Esophagus squamous epithelium (tissue), 5 donors: Measurements from ENCODE around the gene CCNL2. TPM values are rescaled to one million over a fixed set of nuclear protein-coding genes. Genes with fewer than 3 reads are reported as not detected.
A peak's percentile ranks its signal among the peaks of the same experiment; 100 is the strongest.

Source experiments
- DNase-seq: peaks from one replicate; lab custom pipeline; 2025; lab: John Stamatoyannopoulos, UW
- H3K27ac ChIP-seq, 4 donors: fragments of 200-600 bp; sonication (generic); one replicate each; pipeline ENCODE4 v1.5.1; 2016 to 2019; ENCODE audit warnings: mild to moderate bottlenecking in 1 of 4
- H3K27me3 ChIP-seq, 4 donors: fragments of 200-600 bp; sonication (generic); 1 replicate in 3 of 4; 2 replicates in 1 of 4; pipeline versions ENCODE4 v1.5.1 to v1.6.0; 2017 to 2021; ENCODE audit warnings: antibody characterized with exemption in 1 of 4
- H3K36me3 ChIP-seq, 3 donors: fragments of 200-600 bp; sonication (generic); one replicate each; pipeline ENCODE4 v1.5.1; 2016 to 2019
- H3K4me1 ChIP-seq, 3 donors: fragments of 200-600 bp; sonication (generic); one replicate each; pipeline ENCODE4 v1.5.1; 2017 to 2019
- H3K4me3 ChIP-seq, 4 donors: fragments of 200-600 bp; sonication (generic); 1 replicate in 3 of 4; 2 replicates in 1 of 4; pipeline ENCODE4 v1.5.1; 2016 to 2019; ENCODE audit warnings: mild to moderate bottlenecking in 2 of 4, moderate library complexity in 1 of 4
- H3K9me3 ChIP-seq, 3 donors: fragments of 200-600 bp; sonication (generic); one replicate each; pipeline ENCODE4 v1.5.1; 2016 to 2019
- POLR2A ChIP-seq, 4 donors: fragments of 450-650 bp; IDR thresholded peaks; one replicate each; pipeline ENCODE4 v1.6.1; 2017; ENCODE audit warnings: antibody characterized with exemption in 4 of 4, mild to moderate bottlenecking in 4 of 4, moderate library complexity in 3 of 4
- WGBS, 2 donors: methylation state at CpG; one replicate each; pipeline ENCODE4 v1.1.5; 2018; 5-methylcytosine and 5-hydroxymethylcytosine counted together
- intact Hi-C: fragments of 100-400 bp; cut with DNase I; formaldehyde crosslinking; loops from one replicate; pipeline ENCODE4 v1.15.0; 2022
- total RNA-seq, 4 donors: library from RNA; depleted of rRNA; stranded (reverse); fragments of >200 nt; gene quantifications; one replicate each; pipeline ENCODE4 v1.1.0, GENCODE V29; 2016
- TF ChIP-seq, protein P1 (sequence below), 6 experiments: fragments of 450-650 bp in 4 of 6; fragments of 200-600 bp in 2 of 6; sonication (generic) in 2 of 6; IDR thresholded peaks; one replicate each; pipeline ENCODE4 v1.5.1; 2016 to 2019; ENCODE audit warnings: antibody characterized with exemption in 6 of 6, mild to moderate bottlenecking in 4 of 6, moderate library complexity in 4 of 6
- donor health status: DM: yes; HTN: yes; CAD: no.

CCNL2 gene
- total RNA-seq, 4 donors from 2014 or later: 42.5 to 213 (median 104) TPM

GRCh38 chr1:1437033-1437903, 38.1 kb upstream of the CCNL2 start:
- no peak for TF ChIP-seq POLR2A (IDR thresholded peaks at IDR 0.05)
- TF ChIP-seq, protein P1, sequence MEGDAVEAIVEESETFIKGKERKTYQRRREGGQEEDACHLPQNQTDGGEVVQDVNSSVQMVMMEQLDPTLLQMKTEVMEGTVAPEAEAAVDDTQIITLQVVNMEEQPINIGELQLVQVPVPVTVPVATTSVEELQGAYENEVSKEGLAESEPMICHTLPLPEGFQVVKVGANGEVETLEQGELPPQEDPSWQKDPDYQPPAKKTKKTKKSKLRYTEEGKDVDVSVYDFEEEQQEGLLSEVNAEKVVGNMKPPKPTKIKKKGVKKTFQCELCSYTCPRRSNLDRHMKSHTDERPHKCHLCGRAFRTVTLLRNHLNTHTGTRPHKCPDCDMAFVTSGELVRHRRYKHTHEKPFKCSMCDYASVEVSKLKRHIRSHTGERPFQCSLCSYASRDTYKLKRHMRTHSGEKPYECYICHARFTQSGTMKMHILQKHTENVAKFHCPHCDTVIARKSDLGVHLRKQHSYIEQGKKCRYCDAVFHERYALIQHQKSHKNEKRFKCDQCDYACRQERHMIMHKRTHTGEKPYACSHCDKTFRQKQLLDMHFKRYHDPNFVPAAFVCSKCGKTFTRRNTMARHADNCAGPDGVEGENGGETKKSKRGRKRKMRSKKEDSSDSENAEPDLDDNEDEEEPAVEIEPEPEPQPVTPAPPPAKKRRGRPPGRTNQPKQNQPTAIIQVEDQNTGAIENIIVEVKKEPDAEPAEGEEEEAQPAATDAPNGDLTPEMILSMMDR (IDR thresholded peaks at IDR 0.05): no peak
- no peak for DNase-seq
- peaks cover 0 to 23% (median 0%) of the 10 kb centered on the region in 4 donors for H3K27me3 ChIP-seq
- H3K9me3 ChIP-seq: no peaks in the 10 kb centered on the region
- peaks cover 57 to 92% (median 65%) of the 10 kb centered on the region in 3 donors for H3K4me1 ChIP-seq
- H3K27ac ChIP-seq: peak overlapping the region in 3 of 4 donors; percentile 24 to 96 (median 77)
- intact Hi-C loops: no loop called here
- WGBS, 2 donors: 80 to 85% methylated on average over 5 to 7 of the region's 31 CpGs
- H3K4me3 ChIP-seq: peak overlapping the region in 3 of 4 donors; percentile 53 to 75 (median 70)
- H3K36me3 ChIP-seq: peaks cover 0 to 19% (median 3%) of the 10 kb centered on the region in 3 donors

DNA sequence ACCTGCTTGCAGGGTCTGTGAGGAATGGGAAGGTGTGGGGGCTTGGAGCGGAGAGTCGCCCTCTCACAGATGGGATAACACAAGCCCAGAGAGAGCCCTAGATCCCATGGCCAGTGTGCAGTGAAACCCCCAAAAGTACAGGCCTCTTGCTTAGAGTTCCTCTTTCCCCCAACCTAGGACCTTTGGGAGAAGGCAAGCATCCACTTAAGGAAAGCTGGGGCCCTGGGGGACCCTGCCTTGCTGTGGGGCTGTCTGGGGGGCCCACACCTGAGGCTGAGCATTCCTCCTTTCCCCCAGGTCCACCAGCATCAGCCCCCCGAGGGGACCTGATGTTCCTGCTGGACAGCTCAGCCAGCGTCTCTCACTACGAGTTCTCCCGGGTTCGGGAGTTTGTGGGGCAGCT, 37.5 kb upstream of the CCNL2 start:
- intact Hi-C loops: no loop called here
- Histone ChIP-seq H3K9me3 (no peaks in the 10 kb centered on the region), H3K36me3 (peaks cover 0 to 19% (median 3%) of the 10 kb centered on the region in 3 donors), H3K4me1 (peaks cover 64 to 92% (median 71%) of the 10 kb centered on the region in 3 donors), H3K27ac (peak overlapping the region in 3 of 4 donors; percentile 11 to 96 (median 77)), H3K27me3 (peaks cover 0 to 23% (median 0%) of the 10 kb centered on the region in 4 donors), H3K4me3 (peak overlapping the region; percentile 49 to 75 (median 62))
- no CpG with 5 or more reads among the region's 7 CpGs for WGBS, 2 donors
- no peak for TF ChIP-seq POLR2A (IDR thresholded peaks at IDR 0.05)
- TF ChIP-seq, protein P1 (IDR thresholded peaks at IDR 0.05): no peak
- DNase-seq: no peak

GRCh38 chr1:1435911-1436629, 36.9 kb upstream of the CCNL2 start:
- TF ChIP-seq POLR2A (IDR thresholded peaks at IDR 0.05): no peak
- TF ChIP-seq, protein P1 (IDR thresholded peaks at IDR 0.05): no peak
- no peak for DNase-seq
- peaks cover 69 to 92% (median 72%) of the 10 kb centered on the region in 3 donors for H3K4me1 ChIP-seq
- peaks cover 0 to 23% (median 0%) of the 10 kb centered on the region in 4 donors for H3K27me3 ChIP-seq
- H3K4me3 ChIP-seq: peak overlapping the region; percentile 49 to 75 (median 62)
- intact Hi-C loops: no loop called here
- H3K9me3 ChIP-seq: no peaks in the 10 kb centered on the region
- peak overlapping the region; percentile 77 to 97 (median 94) for H3K27ac ChIP-seq
- 48% methylated on average over 4 of the region's 40 CpGs; no CpG with 5 or more reads in 1 of the 2 donors for WGBS, 2 donors
- peaks cover 0 to 19% (median 3%) of the 10 kb centered on the region in 3 donors for H3K36me3 ChIP-seq

DNA sequence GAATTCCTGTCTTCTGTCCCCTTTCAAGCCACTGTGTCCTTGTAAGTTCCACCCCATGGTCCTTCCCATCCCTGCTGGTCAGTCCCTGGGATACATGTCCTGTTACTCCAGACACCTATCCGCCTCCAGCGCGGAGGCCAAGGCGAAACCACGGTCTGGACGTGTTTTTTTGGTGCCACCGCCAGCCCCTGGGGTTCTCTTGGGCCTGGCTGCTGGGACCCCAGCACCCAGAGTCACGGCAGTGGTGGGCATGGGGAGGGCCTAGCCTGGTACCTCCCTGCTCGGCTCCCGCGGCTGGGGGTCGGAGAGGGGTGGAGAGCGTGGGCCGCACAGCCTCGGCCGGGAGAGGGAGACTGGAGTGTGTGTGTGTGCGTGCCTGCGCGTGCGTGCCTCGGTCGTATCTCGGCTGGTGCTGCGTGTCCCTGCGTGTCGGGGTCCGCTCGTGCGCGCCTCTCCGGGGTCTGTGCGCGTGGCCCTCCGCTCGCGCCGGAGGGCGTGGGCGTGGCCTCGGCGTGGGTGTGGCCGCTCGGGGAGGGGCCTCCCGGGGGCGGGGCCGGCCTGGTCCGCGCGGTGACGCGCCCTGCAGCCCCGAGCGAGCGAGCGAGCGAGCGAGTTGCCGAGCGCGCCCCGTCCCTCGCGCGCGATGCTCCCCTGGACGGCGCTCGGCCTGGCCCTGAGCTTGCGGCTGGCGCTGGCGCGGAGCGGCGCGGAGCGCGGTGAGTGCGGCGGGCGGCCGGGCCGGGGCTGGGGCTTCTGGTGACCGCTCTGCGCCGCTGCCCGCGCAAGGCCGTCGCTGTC, 36.2 kb upstream of the CCNL2 start, which contains the start of gene VWA1:
TSS of gene VWA1 (plus strand) at position 585 of the 798 bp plus-strand sequence. CDS start at position 644, 59 bp downstream.
- H3K9me3 ChIP-seq: no peaks in the 10 kb centered on the region
- intact Hi-C loops: no loop called here
- 61 to 80% methylated on average over 4 to 6 of the region's 89 CpGs for WGBS, 2 donors

More for the DNA sequence above, 36.2 kb upstream of the CCNL2 start, which contains the start of gene VWA1:
- Histone ChIP-seq H3K4me3 (peak within 1 kb of the TSS; percentile 49 to 75 (median 62)), H3K27ac (peak within 1 kb of the TSS; percentile 93 to 97 (median 96)), H3K4me1 (peaks cover 72 to 92% (median 77%) of the 10 kb centered on the region in 3 donors), H3K27me3 (peaks cover 0 to 23% (median 0%) of the 10 kb centered on the region in 4 donors), H3K36me3 (peaks cover 0 to 17% (median 3%) of the 10 kb centered on the region in 3 donors)
- TF ChIP-seq, protein P1 (IDR thresholded peaks at IDR 0.05): peak in 1 of 6 experiments; percentile 5
- TF ChIP-seq POLR2A (IDR thresholded peaks at IDR 0.05): peak in 1 of 4 donors; percentile 65
- DNase-seq: no peak
